Cortex of kidney (tissue), 1 donor: ENCODE results near the gene RPL7A.
"Not testable (repeated sequence)": the region's sequence is repeated elsewhere in the genome, so short reads cannot be mapped to it uniquely, and the experiment has no call there.

Experiments
- DNase-seq: peaks from one replicate; lab custom pipeline; 2025; lab: John Stamatoyannopoulos, UW

RPL7A gene

DNA sequence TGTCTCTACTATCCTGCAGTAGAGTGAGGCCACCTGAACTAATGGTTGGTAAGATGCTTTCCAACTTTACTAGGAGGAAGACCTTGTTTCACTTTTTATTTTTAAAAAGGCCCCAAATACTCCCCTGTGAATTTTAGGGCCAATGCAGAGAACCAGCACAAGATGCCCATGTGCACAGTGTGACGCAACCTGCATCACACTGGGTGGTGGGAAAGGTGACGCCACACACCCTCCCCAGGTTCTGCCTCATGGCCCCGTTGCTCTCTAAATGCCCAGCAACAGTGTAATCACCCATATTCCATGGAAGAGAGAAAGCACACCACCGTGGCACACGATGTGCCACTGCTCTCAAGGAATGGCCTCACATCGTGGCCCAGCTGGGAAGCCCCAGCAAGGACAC, 21.4 kb downstream of the RPL7A start:
- DNase-seq = no peak

DNA sequence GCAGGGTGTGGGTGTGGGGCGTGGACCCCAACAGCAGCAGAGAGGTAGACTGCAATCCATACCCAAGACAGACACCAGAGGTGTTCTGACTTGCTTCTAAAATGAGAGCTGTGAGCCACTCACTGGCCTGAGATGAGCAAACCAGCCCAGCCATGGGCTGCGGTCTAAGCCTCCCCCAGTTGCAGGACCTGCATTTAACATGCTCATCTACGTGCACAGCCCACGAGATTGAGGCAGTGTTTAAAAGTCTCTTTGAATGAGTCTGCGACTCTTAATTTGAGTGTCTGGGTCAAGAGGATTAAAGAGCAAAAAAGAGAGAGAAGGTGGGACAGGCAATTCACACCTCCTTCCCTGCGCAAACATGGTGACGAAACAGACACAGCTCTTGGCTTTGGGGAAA, 21.9 kb downstream of the RPL7A start:
- no peak for DNase-seq

DNA sequence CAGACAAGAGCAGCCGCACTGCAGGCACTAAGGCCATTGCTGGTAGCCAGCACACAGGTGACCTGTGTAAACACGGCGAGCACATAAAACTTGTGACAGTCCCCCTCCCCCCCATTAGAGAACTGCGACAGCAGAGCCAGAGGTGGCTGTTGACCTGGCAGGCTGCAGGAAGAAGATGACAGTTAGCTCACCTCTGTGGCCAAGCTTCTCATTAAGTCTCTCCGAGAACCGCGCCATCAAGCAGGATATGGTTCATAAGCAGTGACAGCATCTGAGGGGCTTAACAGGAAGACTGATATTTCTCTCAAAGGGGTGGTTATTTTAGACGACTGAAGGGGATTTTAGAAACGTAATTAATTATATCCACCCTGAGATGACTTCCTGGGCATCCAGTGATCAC, 22.7 kb downstream of the RPL7A start:
- DNase-seq = no peak

DNA sequence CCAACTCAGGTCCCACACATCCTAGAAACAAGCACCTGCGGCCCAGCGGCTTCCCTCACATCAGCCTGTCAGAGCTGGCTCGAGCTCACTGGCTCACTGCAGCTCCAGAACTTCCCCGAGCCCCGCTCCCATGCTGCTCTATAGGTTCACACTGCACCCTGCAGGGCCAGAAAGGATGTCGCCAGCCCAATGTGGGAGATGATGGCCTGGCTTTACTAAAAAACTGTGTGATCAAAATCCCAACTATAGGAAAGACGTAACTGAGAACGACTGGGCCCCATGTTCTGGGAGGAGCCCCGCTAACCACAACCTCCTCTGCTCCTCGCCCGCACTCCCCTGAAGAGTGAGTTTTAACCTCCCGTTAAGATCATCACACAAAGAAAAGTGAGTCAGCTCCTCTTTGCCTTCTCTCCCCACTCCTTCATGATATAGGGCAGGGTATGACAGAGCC, 23.3 kb downstream of the RPL7A start:
- no peak for DNase-seq

DNA sequence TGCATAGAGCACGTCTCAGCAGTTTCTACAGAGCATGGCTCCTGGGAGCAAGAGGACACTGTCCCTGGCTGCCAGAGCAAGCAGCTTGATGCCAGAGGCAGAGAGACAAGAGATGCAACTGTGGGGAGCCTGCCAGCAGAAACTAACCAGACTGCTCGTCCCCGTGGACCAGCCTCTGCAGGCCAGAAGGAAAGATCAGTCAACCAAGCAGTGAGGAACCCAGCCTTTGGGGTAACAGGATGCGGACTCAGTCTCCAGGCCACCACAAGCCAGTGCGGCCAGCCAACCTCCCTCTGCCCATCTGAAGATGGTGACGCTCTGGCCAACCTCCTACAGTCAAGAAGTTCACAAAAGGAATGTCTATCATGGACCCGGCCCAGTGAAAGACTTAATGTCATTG, 24.1 kb downstream of the RPL7A start:
- DNase-seq = no peak

DNA sequence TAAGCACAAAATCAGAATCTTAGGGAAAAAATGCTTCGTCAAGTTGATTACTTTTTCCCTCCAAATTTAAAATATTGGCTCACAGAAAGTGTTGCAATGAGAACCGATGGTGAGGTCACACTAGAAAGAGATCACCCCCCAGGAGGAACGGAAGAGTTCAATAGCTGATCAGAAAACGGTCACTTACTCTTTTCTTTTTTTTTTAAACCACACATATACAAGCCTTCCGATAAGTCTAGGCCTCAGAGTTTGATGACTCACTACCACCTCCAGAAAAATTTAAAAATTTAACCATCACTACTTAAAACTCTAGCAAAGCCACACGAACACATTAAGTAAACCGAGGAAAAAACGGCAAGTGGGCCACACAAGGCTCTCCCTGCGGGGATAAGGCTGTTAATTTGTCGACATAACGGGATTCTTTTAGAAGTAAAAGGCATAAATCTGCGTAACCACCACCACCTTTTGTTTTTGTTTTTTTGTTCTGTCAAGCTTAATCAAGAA, 26.6 kb downstream of the RPL7A start:
- no peak for DNase-seq

DNA sequence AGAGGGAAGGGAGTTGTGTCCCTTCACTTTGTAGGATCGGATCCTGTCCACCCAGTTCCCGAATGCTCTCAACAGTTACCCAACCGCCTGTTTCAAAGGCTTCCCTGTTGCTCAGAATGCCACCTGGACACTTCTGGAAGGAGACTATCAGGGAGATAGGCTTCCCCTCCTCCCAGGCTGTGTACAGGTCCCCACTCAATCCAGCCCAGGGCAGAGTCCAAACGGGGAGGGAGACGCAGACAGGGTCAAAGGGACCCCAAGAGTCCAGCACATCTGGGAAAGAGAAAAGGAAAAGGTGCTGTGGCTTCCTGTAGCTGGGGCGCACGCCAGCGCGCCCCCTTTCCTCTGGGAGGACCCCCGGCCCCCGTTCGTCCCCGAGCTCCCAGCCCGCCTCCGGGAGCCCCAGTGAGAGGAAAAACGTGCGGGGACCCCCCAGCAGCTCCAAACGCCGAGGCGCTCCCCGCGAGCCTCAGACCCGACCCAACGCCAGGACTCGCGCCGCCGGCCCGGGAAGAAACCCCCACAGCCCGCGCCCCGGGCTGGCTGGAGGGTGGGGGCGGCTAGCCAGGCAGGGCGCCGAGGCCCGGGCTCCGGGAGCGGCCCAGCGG, 27.2 kb downstream of the RPL7A start:
- no peak for DNase-seq

DNA sequence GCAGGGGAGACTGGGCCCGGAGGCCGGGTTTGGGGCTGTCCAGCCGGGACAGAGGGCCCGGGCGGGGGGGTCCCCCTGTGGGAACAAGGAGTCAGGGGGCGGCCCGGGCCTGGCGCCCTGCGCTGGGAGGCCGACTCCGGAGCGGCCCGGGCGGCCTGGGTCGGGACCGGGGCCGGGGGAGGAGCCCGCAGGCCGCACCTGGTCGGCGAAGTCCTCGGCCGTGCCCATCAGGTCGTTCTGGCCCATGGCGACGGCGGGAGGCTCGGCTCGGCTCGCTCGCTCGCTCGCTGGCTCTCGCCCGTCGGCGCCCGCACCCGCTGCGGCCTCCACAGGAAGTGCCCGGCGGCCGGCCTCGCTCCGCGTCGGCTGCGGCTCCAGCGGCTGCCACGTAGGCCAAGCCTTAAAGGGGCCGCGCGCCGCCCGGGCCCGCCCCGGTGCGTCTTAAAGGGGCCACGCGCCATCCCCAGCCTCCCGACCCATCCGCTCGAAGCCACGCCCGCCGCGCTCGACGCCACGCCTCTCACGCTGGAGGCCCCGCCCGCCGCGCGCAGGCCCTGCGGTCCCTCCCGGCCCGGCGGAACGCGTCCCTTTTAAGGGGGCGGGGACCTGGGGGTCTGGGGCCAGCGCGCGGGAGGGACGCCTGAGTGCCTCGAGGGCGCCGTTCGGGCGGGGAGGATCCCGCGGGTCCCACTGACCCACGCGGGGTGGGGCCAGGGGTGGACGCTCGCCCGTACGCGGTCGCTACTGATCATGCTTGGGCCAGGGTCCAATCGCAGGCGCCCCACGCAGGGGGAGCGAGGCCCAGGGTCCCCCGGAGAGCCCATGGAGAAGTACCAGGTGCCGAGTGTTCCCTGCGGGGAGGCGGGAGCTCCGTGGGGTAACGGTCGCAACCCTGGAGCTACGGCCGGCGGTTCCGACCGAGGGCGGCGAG, 28.0 kb downstream of the RPL7A start, which contains the start of the genes STKLD1 and SURF4:
STKLD1 (plus strand) TSS at position 643 of the 931 bp plus-strand sequence; CDS start at position 751, 108 bp downstream.
SURF4 (minus strand) TSS at position 337 of the 931 bp plus-strand sequence; CDS start at position 246, 91 bp downstream.
- DNase-seq = no peak

DNA sequence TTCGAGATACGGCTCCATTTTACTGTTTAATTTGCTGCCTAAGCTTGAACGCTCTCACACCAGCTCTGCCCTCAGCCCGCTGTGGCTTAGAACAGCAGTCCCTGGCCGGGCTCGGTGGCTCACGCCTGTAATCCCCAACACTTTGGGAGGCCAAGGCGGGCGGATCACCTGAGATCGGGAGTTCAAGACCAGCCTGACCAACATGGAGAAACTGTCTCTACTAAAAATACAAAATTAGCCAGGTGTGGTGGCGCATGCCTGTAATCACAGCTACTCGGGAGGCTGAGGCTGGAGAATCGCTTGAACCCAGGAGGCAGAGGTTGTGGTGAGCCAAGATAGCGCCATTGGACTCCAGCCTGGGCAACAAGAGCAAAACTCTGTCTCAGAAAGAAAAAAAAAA, 29.3 kb downstream of the RPL7A start:
- not testable (repeated sequence) for DNase-seq

DNA sequence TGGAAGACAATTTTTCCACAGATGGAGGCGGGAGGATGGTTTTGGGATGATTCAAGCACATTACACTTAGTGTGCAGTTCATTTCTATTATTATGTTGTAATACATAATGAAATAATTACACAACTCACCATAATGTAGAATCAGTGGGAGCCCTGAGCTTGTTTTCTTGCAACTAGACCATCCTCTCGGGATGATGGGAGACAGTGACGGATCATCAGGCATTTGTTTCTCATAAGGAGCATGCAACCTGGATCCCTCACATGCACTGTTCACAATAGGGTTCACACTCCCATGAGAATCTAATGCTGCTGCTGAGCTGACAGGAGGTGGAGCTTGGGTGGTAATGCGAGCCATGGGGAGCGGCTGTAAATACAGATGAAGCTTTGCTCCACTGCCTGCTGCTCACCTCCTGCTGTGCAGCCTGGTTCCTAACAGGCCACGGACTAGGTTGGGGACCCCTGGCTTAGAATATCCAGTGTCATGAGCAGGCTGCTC, 29.8 kb downstream of the RPL7A start:
- DNase-seq = no peak

DNA sequence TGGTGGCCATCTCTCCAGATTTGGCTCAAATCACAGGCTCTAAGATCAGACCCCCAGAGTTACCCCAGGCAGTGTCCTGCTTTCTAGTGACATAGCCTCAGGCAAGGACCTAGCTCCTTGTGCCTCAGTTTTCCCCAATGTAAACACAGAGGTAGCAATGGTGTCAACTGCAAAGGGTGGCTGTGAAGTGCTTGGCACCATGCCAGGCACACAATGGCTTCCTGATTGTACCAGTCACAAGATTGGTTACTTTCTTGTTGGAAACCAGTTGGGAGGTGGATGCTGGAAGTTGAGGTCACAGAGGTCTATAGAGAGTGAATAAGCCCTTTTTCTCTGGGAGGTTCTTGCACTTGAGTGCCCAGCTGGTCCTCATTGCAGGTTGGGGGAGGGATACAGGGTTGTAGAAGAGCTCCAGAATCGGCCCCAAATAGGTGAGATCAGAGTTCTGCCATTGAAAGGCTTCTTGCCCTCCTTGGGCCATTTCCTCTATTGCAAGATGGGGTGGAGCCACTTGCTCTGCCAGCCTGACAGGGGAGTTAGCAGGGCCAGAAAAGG, 30.5 kb downstream of the RPL7A start:
- DNase-seq = no peak

DNA sequence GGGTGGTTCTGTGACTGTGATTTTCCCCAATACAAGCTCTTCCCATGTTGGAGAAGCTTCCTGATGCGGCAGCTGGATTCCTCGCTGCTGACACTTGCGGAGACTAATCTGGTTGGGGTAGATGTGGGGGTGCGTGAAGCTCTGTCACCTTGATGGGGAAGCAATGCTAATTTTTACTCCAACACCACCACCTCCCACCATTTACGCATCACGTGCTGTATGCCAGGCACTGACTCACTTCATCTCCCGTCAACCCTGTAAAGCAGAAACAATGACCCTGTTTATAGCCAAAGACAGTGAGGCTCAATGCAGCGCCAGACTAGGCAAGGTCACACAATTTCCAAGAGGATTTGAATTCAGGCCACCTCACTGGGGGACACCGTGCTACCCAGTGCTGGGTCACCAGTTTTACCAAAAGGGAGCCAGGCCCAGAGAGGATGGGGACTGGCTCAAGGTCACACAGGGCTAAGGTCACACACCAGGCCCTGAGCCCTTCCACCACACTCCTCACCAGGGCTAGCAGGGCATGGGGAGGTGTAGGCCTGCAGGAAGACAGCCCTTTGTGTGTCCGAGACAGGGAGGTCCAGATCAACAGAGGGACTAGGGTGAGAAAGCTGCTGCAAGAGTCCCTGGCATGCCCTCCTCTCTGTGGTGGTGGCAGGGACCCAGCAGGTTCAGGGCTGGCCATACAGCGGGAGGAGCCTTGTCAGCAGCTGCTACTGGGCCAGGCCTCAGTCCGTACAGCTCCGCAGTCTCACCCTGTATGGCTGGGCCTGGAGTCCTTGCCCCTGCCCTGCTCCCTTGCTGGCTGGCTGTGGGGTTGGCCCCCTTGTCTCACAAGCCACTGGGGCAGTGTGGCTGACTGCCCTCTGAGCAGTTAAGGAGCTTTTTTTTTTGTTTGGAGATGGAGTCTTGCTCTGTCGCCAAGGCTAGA, 31.4 kb downstream of the RPL7A start:
- DNase-seq = no peak

DNA sequence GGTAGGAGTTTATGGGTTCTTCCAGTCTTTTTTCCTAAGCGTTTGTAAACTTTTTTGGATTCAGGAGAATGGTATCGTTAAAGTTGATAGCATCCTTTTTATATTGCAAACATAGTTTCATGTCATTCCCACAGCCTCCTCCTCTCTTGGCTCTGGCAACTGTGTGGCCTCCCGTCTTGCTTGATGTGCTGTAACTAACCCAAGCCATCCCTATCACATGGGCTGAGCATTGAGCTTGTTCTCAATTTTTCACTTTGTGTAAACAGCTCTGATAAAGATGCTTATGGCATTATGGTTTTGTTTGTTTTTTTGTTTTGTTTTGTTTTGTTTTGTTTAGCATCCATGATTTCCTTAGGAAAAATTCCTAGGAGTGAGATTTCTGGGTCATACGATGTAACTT, 32.7 kb downstream of the RPL7A start:
- DNase-seq = no peak

DNA sequence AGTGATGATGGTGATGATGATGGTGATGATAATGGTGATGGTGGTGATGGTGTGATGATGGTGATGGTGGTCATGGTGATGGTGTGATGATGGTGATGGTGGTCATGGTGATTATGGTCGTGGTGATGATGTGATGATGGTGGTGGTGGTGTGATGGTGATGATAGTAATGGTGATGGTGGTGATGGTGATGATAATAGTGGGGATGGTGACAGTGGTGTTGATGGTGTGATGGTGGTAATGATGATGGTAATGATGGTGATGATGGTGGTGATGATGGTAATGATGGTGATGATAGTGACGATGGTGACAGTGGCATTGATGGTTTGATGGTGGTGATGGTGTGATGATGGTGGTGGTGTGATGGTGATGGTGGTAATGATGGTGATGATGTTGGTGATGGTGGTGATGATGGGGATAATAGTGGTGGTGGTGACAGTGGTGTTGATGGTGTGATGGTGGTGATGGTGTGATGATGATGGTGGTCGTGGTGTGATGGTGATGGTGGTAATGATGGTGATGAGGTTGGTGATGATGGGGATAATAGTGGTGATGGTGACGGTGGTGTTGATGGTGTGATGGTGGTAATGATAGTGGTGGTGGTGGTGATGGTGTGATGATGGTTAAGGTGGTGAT, 34.6 kb downstream of the RPL7A start:
- no peak for DNase-seq

DNA sequence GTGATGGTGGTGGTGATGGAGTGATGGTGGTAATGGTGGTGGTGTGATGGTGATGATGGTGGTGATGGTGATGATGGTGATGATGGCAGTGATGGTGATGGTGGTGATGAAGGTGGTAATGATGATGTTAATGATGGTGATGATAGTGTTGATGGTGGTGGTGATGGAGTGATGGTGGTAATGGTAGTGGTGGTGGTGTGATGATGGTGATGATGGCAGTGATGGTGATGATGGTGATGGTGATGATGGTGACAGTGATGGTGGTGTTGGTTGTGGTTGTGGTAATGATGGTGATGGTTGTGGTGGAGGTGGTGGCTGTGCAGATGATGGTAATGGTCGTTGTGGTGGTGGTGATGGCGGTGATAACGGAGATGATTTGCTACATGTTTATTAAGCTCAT, 35.4 kb downstream of the RPL7A start:
- DNase-seq = no peak

DNA sequence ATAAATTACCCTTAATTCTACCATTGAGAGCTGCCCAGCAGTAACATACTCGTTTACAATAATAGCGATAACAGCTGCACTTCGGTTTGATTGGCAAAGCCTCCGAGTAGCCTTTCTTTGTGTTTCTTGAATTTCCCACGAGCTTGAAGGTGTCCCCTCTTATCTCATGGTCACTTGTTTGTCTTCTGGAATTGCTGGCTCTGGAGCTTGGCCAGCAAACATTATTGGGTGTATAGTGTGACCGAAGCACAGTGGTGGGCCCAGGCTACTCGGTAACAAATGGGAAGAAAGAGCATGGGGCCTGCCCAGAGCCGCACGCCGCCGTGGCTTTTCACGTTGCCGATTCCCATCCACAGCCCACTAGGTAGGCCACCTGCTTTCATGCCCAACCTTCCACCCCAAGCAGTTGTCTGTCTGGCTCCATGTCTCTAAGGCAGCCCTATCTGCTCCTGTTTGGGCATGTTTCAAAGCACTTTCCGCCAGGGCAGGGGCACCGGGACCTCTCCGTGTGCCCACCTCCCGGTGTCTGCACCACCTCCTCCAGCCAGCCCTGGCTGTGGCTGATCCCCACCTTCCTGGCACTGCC, 36.8 kb downstream of the RPL7A start:
- DNase-seq = no peak

DNA sequence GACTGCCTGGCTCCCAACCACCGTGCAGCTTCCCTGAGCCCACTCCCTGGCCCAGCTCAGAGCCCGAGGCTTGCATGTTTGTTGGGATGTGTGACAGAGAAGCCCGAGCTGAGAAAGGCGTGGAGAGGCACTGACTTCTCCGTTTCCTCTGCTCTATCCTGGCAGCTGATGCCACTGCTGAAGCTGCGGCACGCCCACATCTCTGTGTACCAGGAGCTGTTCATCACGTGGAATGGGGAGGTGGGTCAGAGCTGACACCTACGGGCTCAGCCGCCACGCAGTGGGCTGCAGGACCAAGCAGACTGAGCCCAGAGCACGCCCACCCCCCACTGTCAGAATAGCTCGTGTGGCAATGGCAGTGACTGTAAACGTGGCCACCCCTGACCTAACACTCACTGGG, 37.4 kb downstream of the RPL7A start:
- no peak for DNase-seq

DNA sequence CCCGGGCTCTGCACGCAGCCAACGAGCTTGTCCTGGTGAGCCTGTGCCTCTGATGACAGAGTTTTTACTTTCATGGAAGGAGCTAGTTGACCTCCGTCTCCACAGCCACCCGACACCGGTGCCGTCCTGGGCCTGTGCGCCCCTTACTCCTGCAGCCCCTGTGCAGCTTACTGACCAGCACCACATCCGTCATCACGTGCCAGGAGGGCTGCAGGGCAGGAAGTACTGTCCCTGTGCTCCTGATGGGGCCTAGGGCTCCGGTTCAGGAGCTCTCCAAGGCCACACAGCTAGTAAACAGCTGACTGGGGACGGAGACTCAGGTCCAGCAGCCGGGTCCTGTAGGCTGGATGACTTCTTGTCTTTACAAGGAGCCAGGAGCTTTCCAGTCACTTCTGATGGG, 38.3 kb downstream of the RPL7A start:
- no peak for DNase-seq

DNA sequence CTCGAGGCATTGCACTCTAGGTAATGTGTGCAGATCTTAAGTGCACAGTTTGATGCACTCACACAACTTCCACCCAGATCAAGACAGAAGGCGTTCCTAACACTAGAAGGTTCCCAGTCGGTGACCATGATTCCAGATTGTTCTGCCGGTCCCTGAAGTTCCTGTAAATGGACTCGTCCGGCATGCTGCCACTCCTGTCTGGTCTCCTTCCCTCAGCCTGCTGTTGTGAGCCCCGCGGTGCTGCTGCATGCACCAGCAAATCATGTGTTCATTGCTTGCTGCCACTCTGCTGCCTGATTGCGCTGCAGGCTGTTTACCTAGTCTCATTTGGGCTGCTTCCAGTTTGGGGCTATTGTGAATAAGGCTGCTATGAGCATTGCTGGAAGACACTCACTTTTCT, 39.7 kb downstream of the RPL7A start:
- no peak for DNase-seq

DNA sequence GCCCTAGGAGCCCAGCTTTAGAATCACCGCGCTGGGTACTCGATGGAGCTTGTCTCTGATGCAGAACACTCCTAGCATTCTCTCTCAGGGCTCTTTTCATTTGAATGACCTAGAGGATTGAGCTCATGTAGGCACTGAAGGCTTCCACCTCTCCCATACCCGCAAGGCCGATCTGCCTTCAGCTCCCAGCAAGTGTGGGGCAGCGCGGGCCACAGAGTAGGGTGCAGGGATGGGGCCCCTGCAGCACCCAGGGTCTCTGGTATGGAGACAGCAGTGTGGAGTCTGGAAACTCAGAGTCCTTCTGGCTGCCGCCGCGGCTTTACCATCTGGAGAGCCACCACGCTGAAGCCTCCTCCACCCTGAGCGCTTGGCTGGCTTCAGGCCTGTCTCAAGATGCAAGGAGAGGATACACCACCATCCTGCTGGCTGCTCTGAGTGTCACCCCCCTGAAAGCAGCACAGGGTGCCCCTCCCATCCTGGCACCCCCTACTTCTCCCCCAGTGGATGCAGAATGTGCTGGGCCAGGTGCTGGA, 41.1 kb downstream of the RPL7A start:
- no peak for DNase-seq
